GM21717 (cell line): ENCODE results near the gene HRH2.
"Not testable (repeated sequence)": the region's sequence is repeated elsewhere in the genome, so short reads cannot be mapped to it uniquely, and the experiment has no call there.

Experiments used
- ATAC-seq: cut with Tn5 transposase; IDR thresholded peaks from one replicate; pipeline ENCODE4 v1.9.1; 2021; ENCODE audit warnings: mild to moderate bottlenecking, moderate library complexity; ENCODE audit not compliant: unreplicated experiment

HRH2 gene

GRCh38 chr5:175646251-175646650, 11.6 kb upstream of the HRH2 start:
- ATAC-seq: no peak

GRCh38 chr5:175649967-175650366, 7.9 kb upstream of the HRH2 start:
- ATAC-seq: no peak

- ATAC-seq: not testable (repeated sequence)
These were observed 7.3 kb upstream of the HRH2 start for GRCh38 chr5:175650430-175651205.

GRCh38 chr5:175652741-175653663, 4.9 kb upstream of the HRH2 start:
- ATAC-seq: no peak

- ATAC-seq: no peak
These were observed 4.1 kb upstream of the HRH2 start for GRCh38 chr5:175653763-175654162.

- ATAC-seq: no peak
These were observed 3.5 kb upstream of the HRH2 start for GRCh38 chr5:175654339-175654738.

- ATAC-seq: no peak
These were observed 3.1 kb upstream of the HRH2 start for GRCh38 chr5:175654807-175655206.

- no peak for ATAC-seq
These were observed 2.5 kb upstream of the HRH2 start for GRCh38 chr5:175655411-175655810.

GRCh38 chr5:175656966-175657365, 905 bp upstream of the HRH2 start:
- ATAC-seq: no peak

- no peak for ATAC-seq
These were observed 651 bp downstream of the HRH2 start for GRCh38 chr5:175658299-175659145.

GRCh38 chr5:175659546-175660253, 1.8 kb downstream of the HRH2 start:
- ATAC-seq: no peak

- no peak for ATAC-seq
These were observed 5.6 kb downstream of the HRH2 start for GRCh38 chr5:175663186-175664184.

- ATAC-seq: no peak
These were observed 6.9 kb downstream of the HRH2 start for GRCh38 chr5:175664723-175665122.

- ATAC-seq: no peak
These were observed 8.3 kb downstream of the HRH2 start for GRCh38 chr5:175666216-175666615.

GRCh38 chr5:175668006-175668405, 10.1 kb downstream of the HRH2 start:
- no peak for ATAC-seq

- no peak for ATAC-seq
These were observed 12.5 kb downstream of the HRH2 start for GRCh38 chr5:175670372-175670771.

GRCh38 chr5:175671013-175671412, 13.1 kb downstream of the HRH2 start:
- ATAC-seq: no peak

GRCh38 chr5:175672976-175673648, 15.2 kb downstream of the HRH2 start:
- ATAC-seq: no peak
